K562 (cell line): Measurements from ENCODE around the gene EPS8L1. TPM values are rescaled to one million over a fixed set of nuclear protein-coding genes. Genes with fewer than 3 reads are reported as not detected.

Experiments used
- ATAC-seq: fragments of 200-7000 bp; cut with Tn5 transposase; 3 replicates; pipeline ENCODE4 v1.9.1; 2020; ENCODE audit warnings: moderate library complexity
- BruUV-seq: library from RNA; stranded (reverse); fragments of 400-500 nt; replicated peaks from 2 replicates; lab custom pipeline; 2021; lab: Mats Ljungman, UMichigan
- CTCF ChIA-PET: fragments of 300-600 bp; formaldehyde crosslinking; extraction: SDS; loops from one replicate; lab custom pipeline; 2021; ENCODE audit warnings: low intra/inter-chr PET ratio; lab: Yijun Ruan, JAX
- POLR2A ChIA-PET: fragments of 300-600, 350-650 bp; sonication (Branson Sonifier 250); formaldehyde crosslinking; extraction: SDS; loops from one replicate; lab custom pipeline; 2021; ENCODE audit warnings: antibody characterized with exemption, inconsistent platforms; lab: Yijun Ruan, JAX
- DNase-seq, 4 experiments: peaks; one replicate each; pipeline versions ENCODE4 v3.0.0 to v3.0.0-alpha.2; 2011 to 2018; ENCODE audit warnings: low spot score in 3 of 4, mixed read lengths in 3 of 4; ENCODE audit errors: extremely low read depth in 1 of 4
- FAIRE-seq: peaks from 2 replicates; lab custom pipeline; 2011; peaks lifted over from hg19 to GRCh38; lab: Jason Lieb, UNC
- H2AFZ ChIP-seq: 2 replicates; pipeline ENCODE4 v1.6.0; 2011; ENCODE audit warnings: low read depth, low read length, control low read depth, inconsistent platforms
- H3K27ac ChIP-seq: fragments of 200-600 bp; 3 replicates; pipeline ENCODE4 v1.8.0; 2011; ENCODE audit warnings: low read depth, mild to moderate bottlenecking, control low read depth, inconsistent platforms, low read length, moderate library complexity, mixed read lengths; ENCODE audit errors: extremely low read depth
- H3K27me3 ChIP-seq, 2 experiments: fragments of 300-600 bp in 1 of 2; 2 replicates in 1 of 2; 3 replicates in 1 of 2; pipeline versions ENCODE4 v1.6.0 to v1.8.0; 2011; ENCODE audit warnings: inconsistent platforms in 2 of 2, low read length in 2 of 2, mild to moderate bottlenecking in 1 of 2, mixed read lengths in 1 of 2, moderate library complexity in 1 of 2; ENCODE audit not compliant: control insufficient read depth in 2 of 2, insufficient read depth in 2 of 2
- H3K36me3 ChIP-seq: fragments of 300-600 bp; 3 replicates; pipeline ENCODE4 v1.8.0; 2011; ENCODE audit warnings: mild to moderate bottlenecking, low read length, inconsistent platforms; ENCODE audit not compliant: control insufficient read depth, insufficient read depth
- H3K4me1 ChIP-seq, 2 experiments: fragments of 200-600 bp in 1 of 2; replicated peaks in 1 of 2; 2 replicates in 1 of 2; 3 replicates in 1 of 2; pipeline versions ENCODE4 v1.5.1 to v1.8.0; 2011; ENCODE audit warnings: inconsistent platforms in 2 of 2, low read length in 2 of 2, mild to moderate bottlenecking in 1 of 2, mixed read lengths in 1 of 2, moderate library complexity in 1 of 2; ENCODE audit not compliant: control insufficient read depth in 2 of 2, insufficient read depth in 2 of 2
- H3K4me2 ChIP-seq: 2 replicates; pipeline ENCODE4 v1.6.1; 2011; ENCODE audit warnings: low read length, control low read depth, inconsistent platforms, mixed read lengths; ENCODE audit not compliant: insufficient read depth
- H3K4me3 ChIP-seq: fragments of 200-600 bp; sonication (generic), shearing (Covaris generic); 2 replicates; pipeline ENCODE4 v1.5.1; 2016; ENCODE audit warnings: control low read depth, inconsistent platforms
- H3K79me2 ChIP-seq: fragments of 200-600 bp; 3 replicates; pipeline ENCODE4 v1.8.0; 2011; ENCODE audit warnings: low read length, inconsistent platforms; ENCODE audit not compliant: control insufficient read depth, insufficient read depth
- H3K9ac ChIP-seq, 2 experiments: 2 replicates each; pipeline versions ENCODE4 v1.6.0 to v1.6.1; 2011; ENCODE audit warnings: low read depth in 2 of 2, low read length in 2 of 2, control low read depth in 1 of 2, inconsistent platforms in 1 of 2, mild to moderate bottlenecking in 1 of 2, mixed read lengths in 1 of 2; ENCODE audit not compliant: insufficient read depth in 1 of 2
- H3K9me1 ChIP-seq: one replicate; pipeline ENCODE4 v1.6.0; 2011; ENCODE audit warnings: inconsistent platforms, mild to moderate bottlenecking, low read length, moderate library complexity; ENCODE audit not compliant: control insufficient read depth, insufficient read depth
- H3K9me3 ChIP-seq: replicated peaks from 2 replicates; pipeline ENCODE4 v1.5.1; 2011; ENCODE audit warnings: low read depth, low read length, inconsistent platforms; ENCODE audit not compliant: control insufficient read depth, insufficient read depth
- H4K20me1 ChIP-seq: replicated peaks from 2 replicates; pipeline ENCODE4 v1.6.1; 2011; ENCODE audit warnings: low read length, inconsistent platforms, mixed read lengths; ENCODE audit not compliant: control insufficient read depth, insufficient read depth
- CCNT2 ChIP-seq: IDR thresholded peaks from 2 replicates; pipeline ENCODE4 v1.6.1; 2011; ENCODE audit warnings: borderline replicate concordance, low read depth, mild to moderate bottlenecking, moderate library complexity, mixed read lengths, low read length; ENCODE audit not compliant: insufficient read length; ENCODE audit errors: extremely low read depth
- CTBP1 ChIP-seq: fragments of 450-650 bp; IDR thresholded peaks from 2 replicates; pipeline ENCODE4 v1.6.1; 2016; ENCODE audit warnings: borderline replicate concordance
- ELF1 ChIP-seq: fragments of 200-800 bp; sonication (Bioruptor generic); IDR thresholded peaks from 2 replicates; pipeline ENCODE4 v1.6.1; 2016; ENCODE audit warnings: missing genetic modification characterization, missing compliant biosample characterization
- HLTF ChIP-seq: fragments of 450-650 bp; IDR thresholded peaks from 2 replicates; pipeline ENCODE4 v1.6.1; 2016
- SMARCA4 ChIP-seq: fragments of 450-650 bp; IDR thresholded peaks from 2 replicates; pipeline ENCODE4 v1.6.1; 2016
- SPI1 ChIP-seq: IDR thresholded peaks from 2 replicates; pipeline ENCODE4 v1.6.1; 2011; ENCODE audit warnings: low read depth, low read length, control low read depth, borderline replicate concordance
- ZNF239 ChIP-seq: fragments of 250-450 bp; sonication (Bioruptor Pico); IDR thresholded peaks from 2 replicates; pipeline ENCODE4 v1.4.0; 2020; ENCODE audit warnings: mild to moderate bottlenecking
- WGBS: fragments of 100-300 bp; shearing (Covaris generic); methylation state at CpG from one replicate; pipeline ENCODE4 v1.1.6; 2016; ENCODE audit warnings: low coverage, mixed read lengths; ENCODE audit not compliant: insufficient coverage; ENCODE audit errors: missing lambda C conversion rate; 5-methylcytosine and 5-hydroxymethylcytosine counted together
- in situ Hi-C: fragments of 300-500 bp; cut with MboI; formaldehyde crosslinking; loops from 4 replicates; pipeline ENCODE4 v1.15.0; 2018; ENCODE audit warnings: inconsistent platforms, mixed read lengths
- intact Hi-C: fragments of 100-400 bp; cut with micrococcal nuclease; formaldehyde crosslinking; loops from 2 replicates; pipeline ENCODE4 v1.14.2; 2022
- polyA plus RNA-seq, 8 experiments: library from polyadenylated mRNA; depleted of rRNA in 4 of 8; stranded (reverse) in 5 of 8; unstranded in 3 of 8; fragments of >200 nt; fragmentation: Nextera tagmentation in 2 of 8; fragmentation: Illumina TruSeq in 1 of 8; extraction: Ambion mirVana in 2 of 8; extraction: Trizol in 1 of 8; gene quantifications; 2 replicates each; pipeline versions ENCODE4 v1.2.1 to v1.2.3, GENCODE V29; 2011 to 2014; ENCODE audit warnings: inconsistent platforms in 1 of 8, missing spikeins in 1 of 8
- total RNA-seq, 7 experiments: library from RNA; depleted of rRNA in 6 of 7; stranded (reverse); fragments of >200 nt in 6 of 7; fragmentation: Illumina TruSeq in 2 of 7; extraction: Trizol in 2 of 7; gene quantifications; 2 replicates each; pipeline versions ENCODE4 v1.2.1 to v1.2.3, GENCODE V29; 2011 to 2021; ENCODE audit warnings: low replicate concordance in 1 of 7
- TF ChIP-seq, protein P1 (sequence below), 2 experiments: fragments of 450-650 bp in 1 of 2; sonication (generic) in 1 of 2; formaldehyde crosslinking in 1 of 2; IDR thresholded peaks in 1 of 2; conservative IDR thresholded peaks in 1 of 2; 2 replicates each; pipeline versions ENCODE4 v1.6.1 to v1.8.1; 2016 to 2023; ENCODE audit warnings: mild to moderate bottlenecking in 2 of 2, moderate library complexity in 2 of 2, inconsistent platforms in 1 of 2, missing genetic modification reagents in 1 of 2
- TF ChIP-seq, protein P2 (sequence below): fragments of 450-650 bp; IDR thresholded peaks from 2 replicates; pipeline ENCODE4 v1.6.1; 2016; ENCODE audit warnings: mild to moderate bottlenecking
- TF ChIP-seq, protein P3 (sequence below): sonication (generic); formaldehyde crosslinking; IDR thresholded peaks from 2 replicates; pipeline ENCODE4 v1.4.0; 2020; ENCODE audit warnings: mild to moderate bottlenecking, missing genetic modification reagents
- TF ChIP-seq, protein P4 (sequence below): sonication (generic); IDR thresholded peaks from 2 replicates; pipeline ENCODE4 v1.6.1; 2016

Gene EPS8L1
- total and polyA plus RNA-seq, 9 of the 15 experiments (the other 6 are each of a cell fraction or from before 2014, with no cell fraction given), result 0.35 to 22.1 (median 11.9) TPM

DNA sequence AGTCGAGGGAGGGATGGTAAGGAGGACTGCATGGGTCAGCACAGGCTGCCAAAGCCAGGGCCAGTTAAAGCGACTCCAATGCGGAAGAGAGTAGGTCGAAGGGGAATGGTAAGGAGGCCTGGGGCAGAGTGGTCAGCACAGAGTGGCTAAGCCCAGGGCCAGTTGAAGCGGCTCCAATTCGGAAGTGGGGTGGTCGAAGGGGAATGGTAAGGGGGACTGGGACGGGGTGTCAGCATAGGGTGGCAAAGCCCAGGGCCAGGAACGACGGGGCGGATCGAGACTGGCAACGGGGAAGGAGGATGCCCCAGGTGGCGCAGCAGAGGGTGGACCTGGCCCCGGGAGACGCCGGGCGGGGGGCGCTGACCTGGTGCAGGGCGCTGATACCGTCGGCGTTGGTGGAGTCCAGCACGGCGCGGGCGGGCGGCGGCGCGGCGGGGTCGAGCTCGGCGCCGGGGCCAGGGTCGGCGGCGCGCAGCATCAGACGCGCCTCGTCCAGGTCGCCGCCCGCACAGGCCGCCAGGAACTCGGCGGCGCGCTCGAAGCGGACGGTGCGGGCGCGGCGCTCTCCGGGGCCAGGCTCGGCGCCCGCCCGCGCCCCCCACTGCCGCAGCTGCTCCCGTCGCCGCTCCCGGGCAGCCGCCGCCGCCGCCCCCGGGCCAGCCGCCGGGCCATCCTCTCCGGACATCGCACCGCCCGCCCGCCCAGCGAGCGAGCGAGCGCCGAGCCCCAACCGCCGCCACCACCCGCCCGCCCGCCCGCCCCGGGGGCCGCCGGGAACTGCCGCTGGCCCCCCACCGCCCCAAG lies 41.4 kb downstream of the EPS8L1 start, which contains the start of gene PPP1R12C:
Gene PPP1R12C, minus strand, starts transcription at position 779 of the 804 bp plus-strand sequence. Its CDS starts 94 bp downstream, at position 685.
- Histone ChIP-seq H3K27me3 (no peaks in the 10 kb centered on the region), H4K20me1 (peaks cover 33% of the 10 kb centered on the region), H3K4me2 (peak within 1 kb of the TSS; percentile 98), H3K4me1 (peaks cover 38 to 64% of the 10 kb centered on the region in 2 experiments), H2AFZ (peak within 1 kb of the TSS; percentile 98), H3K36me3 (peaks cover 23% of the 10 kb centered on the region; the same call in 2 of the 3 replicates), H3K79me2 (peaks cover 53% of the 10 kb centered on the region), H3K27ac (peak within 1 kb of the TSS; percentile 91), H3K4me3 (peak within 1 kb of the TSS; percentile 89), H3K9ac (peak within 1 kb of the TSS; percentile 87 to 98), H3K9me3 (no peaks in the 10 kb centered on the region), H3K9me1 (peaks cover 4% of the 10 kb centered on the region)
- ChIA-PET POLR2A (interaction anchor here (0.7 to 1.7 kb wide), 7 partner anchors 10 to 290 kb away, joined by 3 to 9 read pairs (median 5); partner anchors contain the start of genes DNAAF3 and UBE2S), CTCF (no interaction called here)
- 2% methylated on average over 29 of the region's 97 CpGs for WGBS
- no TSS peak for BruUV-seq
- peak; percentile 3 for ATAC-seq
- FAIRE-seq, result no peak
- intact Hi-C loops (no loop called here), in situ Hi-C loops (no loop called here)
- peak in 2 of 4 experiments; percentile 18 to 39 for DNase-seq
- TF ChIP-seq, protein P1, sequence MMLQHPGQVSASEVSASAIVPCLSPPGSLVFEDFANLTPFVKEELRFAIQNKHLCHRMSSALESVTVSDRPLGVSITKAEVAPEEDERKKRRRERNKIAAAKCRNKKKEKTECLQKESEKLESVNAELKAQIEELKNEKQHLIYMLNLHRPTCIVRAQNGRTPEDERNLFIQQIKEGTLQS (IDR thresholded peaks at IDR 0.05), result no peak
- TF ChIP-seq, protein P1 (CRISPR knock-in tag; conservative IDR thresholded peaks at IDR 0.05), result no peak
- TF ChIP-seq SMARCA4, result no peak
- TF ChIP-seq, protein P2, sequence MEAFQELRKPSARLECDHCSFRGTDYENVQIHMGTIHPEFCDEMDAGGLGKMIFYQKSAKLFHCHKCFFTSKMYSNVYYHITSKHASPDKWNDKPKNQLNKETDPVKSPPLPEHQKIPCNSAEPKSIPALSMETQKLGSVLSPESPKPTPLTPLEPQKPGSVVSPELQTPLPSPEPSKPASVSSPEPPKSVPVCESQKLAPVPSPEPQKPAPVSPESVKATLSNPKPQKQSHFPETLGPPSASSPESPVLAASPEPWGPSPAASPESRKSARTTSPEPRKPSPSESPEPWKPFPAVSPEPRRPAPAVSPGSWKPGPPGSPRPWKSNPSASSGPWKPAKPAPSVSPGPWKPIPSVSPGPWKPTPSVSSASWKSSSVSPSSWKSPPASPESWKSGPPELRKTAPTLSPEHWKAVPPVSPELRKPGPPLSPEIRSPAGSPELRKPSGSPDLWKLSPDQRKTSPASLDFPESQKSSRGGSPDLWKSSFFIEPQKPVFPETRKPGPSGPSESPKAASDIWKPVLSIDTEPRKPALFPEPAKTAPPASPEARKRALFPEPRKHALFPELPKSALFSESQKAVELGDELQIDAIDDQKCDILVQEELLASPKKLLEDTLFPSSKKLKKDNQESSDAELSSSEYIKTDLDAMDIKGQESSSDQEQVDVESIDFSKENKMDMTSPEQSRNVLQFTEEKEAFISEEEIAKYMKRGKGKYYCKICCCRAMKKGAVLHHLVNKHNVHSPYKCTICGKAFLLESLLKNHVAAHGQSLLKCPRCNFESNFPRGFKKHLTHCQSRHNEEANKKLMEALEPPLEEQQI, result no peak
- TF ChIP-seq, protein P3, sequence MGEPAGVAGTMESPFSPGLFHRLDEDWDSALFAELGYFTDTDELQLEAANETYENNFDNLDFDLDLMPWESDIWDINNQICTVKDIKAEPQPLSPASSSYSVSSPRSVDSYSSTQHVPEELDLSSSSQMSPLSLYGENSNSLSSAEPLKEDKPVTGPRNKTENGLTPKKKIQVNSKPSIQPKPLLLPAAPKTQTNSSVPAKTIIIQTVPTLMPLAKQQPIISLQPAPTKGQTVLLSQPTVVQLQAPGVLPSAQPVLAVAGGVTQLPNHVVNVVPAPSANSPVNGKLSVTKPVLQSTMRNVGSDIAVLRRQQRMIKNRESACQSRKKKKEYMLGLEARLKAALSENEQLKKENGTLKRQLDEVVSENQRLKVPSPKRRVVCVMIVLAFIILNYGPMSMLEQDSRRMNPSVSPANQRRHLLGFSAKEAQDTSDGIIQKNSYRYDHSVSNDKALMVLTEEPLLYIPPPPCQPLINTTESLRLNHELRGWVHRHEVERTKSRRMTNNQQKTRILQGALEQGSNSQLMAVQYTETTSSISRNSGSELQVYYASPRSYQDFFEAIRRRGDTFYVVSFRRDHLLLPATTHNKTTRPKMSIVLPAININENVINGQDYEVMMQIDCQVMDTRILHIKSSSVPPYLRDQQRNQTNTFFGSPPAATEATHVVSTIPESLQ (CRISPR knock-in tag), result no peak
- no peak for TF ChIP-seq SPI1
- TF ChIP-seq ZNF239 (CRISPR knock-in tag), result no peak
- TF ChIP-seq HLTF, result no peak
- no peak for TF ChIP-seq ELF1
- no peak for TF ChIP-seq CTBP1
- TF ChIP-seq CCNT2, result peak; percentile 11
- TF ChIP-seq, protein P4, sequence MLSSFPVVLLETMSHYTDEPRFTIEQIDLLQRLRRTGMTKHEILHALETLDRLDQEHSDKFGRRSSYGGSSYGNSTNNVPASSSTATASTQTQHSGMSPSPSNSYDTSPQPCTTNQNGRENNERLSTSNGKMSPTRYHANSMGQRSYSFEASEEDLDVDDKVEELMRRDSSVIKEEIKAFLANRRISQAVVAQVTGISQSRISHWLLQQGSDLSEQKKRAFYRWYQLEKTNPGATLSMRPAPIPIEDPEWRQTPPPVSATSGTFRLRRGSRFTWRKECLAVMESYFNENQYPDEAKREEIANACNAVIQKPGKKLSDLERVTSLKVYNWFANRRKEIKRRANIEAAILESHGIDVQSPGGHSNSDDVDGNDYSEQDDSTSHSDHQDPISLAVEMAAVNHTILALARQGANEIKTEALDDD, result no peak
